DMS114 treated with DMSO at 0.1 percent for 48 hours (cell line): ENCODE results near the gene REXO4.
"Not testable (repeated sequence)": the region's sequence is repeated elsewhere in the genome, so short reads cannot be mapped to it uniquely, and the experiment has no call there.

Source experiments
- DNase-seq: peaks from one replicate; lab custom pipeline; 2025; ENCODE audit not compliant: unreplicated experiment; lab: John Stamatoyannopoulos, UW

REXO4 gene

DNA sequence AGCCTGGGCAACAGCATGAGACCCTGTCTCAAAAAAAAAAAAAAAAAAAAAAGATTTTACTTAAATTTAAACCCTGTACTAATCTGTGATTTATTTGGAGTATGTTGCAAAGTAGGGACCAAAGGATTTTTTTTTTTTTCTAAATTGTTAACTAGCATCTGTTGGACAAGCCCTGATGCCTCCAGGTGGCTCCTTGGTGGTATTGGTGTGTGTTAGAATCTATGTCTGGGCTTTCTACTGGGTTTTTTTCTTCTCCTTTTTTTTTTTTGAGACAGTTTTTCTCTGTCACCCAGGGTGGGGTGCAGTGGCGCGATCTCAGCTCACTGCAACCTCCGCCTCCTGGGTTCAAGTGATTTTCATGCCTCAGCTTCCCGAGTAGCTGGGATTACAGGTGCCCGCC, 34.1 kb upstream of the REXO4 start:
- DNase-seq = not testable (repeated sequence)

DNA sequence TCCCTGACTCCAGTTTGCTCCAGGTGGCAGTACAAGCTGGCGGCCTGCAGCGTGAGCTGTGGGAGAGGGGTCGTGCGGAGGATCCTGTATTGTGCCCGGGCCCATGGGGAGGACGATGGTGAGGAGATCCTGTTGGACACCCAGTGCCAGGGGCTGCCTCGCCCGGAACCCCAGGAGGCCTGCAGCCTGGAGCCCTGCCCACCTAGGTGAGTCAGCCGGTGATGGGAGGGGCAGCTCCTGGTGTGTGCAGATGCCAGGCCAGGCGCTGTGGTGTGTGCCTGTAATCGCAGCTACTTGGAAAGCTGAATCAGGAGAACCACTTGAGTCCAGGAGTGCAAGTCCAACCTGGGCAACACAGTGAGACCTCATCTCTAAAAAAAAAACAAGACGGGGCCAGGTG, 31.9 kb upstream of the REXO4 start:
- no peak for DNase-seq

DNA sequence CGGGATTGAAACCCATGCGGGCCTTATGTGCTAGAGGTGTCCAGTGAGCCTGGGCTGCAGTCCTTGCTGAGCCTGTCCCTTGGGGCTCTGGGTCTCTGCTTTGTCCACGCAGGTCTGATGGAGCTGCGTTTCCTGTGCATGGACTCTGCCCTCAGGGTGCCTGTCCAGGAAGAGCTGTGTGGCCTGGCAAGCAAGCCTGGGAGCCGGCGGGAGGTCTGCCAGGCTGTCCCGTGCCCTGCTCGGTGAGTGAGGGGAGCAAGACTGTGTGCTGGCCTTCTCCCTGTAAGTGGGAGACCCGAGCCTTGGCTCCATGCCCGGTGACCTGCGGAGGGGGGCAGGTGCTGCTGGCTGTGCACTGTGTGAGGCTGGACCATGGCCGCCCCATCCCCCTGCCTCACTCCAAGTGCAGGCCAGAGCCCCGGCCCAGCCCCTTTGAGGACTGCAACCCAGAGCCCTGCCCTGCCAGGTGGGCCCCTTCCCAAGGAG, 30.7 kb upstream of the REXO4 start:
- no peak for DNase-seq

DNA sequence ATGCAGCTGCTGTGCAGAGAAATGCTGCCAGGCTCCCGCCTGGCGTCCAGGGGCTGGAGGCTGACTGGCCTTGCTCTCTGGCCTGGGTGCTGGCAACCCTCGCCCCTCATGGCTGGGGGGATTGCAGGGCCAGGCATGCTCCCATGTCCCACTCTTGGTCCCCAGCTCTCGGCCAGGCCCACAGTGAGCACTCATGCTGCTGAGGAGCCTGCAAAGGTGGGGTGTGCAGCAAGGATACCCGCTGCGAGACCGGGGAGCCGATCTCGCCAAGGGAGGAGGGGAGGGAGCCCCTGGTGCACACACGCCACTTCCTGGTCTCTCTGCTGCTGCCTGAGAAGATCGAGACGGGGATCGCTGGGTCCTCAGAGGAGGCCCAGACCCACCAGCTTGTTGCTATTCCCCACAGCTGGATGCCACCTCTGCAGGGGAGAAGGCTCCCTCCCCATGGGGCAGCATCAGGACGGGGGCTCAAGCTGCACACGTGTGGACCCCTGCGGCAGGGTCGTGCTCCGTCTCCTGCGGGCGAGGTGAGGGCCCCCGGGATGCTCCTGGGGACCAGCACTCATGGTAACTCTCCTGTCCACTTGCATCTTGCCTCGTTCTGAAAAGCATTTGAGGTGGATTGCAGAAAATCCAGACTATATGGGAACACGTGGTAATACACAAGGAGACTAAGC, 27.6 kb upstream of the REXO4 start:
- no peak for DNase-seq

DNA sequence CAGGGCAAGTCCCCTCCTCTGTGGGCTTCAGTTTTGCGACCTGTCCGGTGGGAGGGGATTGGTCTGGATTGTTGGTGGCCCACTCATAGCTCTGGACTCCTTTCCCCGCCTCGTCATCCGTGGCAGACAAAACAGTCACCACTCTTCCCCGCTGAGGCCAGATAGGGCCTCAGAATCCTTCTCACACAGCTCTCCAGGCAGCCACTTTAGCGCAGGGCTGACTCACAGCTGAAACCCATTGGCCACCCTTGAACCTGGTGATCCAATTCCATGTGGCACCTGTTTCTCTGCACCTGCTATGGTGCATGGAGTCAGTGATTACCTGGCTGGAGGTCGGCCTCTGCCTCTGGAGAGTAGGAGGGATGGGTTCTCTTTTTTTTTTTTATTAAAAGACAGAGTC, 26.2 kb upstream of the REXO4 start:
- no peak for DNase-seq

DNA sequence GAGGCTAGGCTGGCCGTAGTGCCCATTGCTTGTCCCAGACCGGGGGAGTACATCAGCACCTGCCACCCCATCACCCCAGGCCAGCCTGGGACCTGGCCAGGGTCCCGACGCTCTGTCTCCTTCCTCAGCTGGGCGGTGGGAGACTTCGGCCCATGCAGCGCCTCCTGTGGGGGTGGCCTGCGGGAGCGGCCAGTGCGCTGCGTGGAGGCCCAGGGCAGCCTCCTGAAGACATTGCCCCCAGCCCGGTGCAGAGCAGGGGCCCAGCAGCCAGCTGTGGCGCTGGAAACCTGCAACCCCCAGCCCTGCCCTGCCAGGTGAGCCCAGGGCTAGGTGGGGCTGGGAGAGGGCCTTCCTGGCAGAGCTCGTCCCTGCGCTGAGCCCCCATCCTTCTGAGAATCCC, 25.4 kb upstream of the REXO4 start:
- no peak for DNase-seq

DNA sequence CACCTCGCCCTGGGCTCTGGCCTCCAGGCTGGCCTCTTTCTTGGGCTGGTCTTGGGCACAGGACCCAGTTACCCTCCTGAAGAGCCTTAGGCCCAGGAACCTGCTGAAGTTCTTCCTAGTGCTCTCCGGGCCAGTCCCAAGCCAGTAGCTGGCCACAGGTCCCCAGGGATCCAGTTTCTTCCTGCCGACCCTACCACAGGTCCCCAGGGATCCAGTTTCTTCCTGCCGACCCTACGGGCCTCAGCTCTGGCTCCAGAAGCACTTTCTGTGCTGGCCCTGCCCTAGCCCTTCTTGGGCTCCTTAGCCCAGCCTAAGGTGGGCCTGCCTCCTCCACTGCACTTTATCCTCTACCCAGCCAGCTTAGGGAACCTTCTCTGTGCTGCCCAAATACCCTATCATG, 23.8 kb upstream of the REXO4 start:
- DNase-seq = no peak

DNA sequence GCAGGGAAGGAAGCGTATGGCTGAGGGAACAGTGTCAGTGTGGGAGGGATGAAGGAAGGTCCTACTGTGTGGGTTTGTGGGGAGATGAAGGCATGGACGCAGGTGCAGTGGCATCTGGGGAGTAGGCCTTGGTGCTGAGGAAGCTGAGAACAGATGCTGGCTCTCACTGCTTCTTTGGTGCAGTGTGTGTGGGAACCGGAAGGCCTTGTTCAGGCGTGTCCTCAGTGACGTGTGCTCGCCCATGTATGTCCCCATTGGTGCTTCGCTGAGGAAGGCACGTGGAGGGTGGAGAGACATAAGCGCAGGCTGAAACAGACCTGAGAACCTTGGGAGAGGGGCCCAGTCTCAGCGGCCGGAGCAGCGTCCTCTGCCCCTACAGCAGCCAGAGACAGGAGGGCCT, 23.1 kb upstream of the REXO4 start:
- DNase-seq = no peak

DNA sequence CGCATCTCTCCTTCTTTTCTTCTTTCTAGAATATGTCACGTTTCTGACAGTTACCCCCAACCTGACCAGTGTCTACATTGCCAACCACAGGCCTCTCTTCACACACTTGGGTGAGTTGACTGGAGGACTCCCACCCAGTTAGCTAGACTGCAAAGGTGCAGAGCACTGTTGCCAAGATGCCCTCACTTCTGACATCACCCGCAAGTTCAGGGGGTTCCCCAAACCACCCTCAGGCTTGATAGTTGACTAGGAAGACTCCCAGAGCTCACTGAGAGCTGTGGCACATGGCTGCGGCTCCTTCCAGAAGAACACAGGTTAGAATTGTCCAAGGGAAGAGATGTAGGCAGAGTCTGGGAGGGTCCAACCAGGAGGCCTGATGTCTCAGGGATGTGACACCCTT, 21.5 kb upstream of the REXO4 start:
- no peak for DNase-seq

DNA sequence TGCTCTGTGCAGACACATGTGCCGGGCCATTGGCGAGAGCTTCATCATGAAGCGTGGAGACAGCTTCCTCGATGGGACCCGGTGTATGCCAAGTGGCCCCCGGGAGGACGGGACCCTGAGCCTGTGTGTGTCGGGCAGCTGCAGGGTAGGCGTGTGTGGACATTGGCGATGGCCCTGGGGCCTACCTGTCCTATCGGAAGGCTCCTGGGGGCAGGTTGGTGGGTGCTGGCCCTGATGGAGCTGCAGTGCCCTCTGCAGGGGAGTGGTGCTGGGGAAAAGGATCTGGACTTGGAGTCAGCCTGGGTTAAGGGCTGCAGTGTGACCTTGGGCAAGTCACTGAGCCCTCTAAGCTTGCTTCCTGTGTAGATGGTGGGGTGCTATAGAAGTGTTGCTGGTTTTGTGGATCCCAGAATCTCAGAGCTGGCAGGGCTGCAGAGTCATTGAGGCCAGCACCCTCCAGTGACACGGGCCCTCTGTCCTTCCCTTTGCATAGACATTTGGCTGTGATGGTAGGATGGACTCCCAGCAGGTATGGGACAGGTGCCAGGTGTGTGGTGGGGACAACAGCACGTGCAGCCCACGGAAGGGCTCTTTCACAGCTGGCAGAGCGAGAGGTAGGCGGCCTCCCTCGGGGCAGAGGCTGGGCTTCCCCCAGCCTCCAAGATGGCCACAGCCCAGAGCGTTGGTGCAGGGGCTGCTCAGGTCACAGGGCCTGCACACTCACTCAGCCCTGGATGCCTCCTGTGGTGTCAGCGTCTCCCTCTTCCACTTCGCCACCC, 20.1 kb upstream of the REXO4 start:
- DNase-seq = no peak

DNA sequence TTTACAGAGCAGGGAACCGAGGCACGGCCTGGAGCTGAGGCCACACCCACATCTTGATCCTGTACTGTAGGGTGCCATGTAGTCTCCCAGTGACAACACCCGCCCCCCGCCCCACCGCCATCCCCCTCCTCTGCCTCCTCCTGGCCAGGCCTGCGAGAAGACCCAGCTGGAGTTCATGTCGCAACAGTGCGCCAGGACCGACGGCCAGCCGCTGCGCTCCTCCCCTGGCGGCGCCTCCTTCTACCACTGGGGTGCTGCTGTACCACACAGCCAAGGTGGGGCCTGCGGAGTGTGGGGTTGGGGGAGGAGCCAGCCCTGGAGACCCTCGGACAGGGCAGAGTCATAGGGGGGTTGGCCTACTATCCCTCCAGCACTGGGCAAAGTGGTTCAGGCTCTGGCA, 18.9 kb upstream of the REXO4 start:
- no peak for DNase-seq

DNA sequence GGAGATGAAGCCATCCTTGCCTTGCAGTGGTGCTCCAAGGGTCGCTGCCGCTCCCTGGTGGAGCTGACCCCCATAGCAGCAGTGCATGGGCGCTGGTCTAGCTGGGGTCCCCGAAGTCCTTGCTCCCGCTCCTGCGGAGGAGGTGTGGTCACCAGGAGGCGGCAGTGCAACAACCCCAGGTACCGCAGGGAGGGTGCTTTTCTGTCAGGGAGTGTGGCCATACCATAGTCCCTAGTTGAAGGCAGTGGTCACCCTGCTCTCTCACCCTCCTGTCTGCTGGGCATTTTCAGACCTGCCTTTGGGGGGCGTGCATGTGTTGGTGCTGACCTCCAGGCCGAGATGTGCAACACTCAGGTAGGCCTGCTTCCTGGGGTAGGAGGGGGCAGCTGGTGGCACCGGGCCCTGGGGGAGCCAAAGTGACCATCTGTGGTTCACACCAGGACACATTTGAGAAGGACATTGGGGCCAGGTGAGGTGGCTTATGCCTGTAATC, 15.6 kb upstream of the REXO4 start:
- no peak for DNase-seq

DNA sequence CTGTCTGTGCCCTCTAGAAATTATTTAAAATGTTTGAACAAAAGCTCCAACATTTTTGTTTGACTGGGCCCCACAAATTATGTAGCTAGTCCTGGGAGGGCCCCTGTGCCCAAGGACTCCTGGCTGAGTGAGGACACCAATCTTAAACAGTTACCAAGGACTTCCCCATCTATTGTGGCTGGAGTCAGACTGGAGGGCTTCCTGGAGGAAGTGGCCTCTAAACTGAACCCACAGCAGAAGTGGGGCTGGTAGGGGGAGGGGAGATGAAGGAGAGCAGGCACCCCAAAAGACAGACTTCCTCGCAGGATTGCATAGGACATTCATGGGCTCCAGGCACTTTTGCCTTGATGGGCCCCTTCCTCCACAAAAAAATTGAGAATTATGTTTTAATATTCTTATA, 12.4 kb upstream of the REXO4 start:
- no peak for DNase-seq

DNA sequence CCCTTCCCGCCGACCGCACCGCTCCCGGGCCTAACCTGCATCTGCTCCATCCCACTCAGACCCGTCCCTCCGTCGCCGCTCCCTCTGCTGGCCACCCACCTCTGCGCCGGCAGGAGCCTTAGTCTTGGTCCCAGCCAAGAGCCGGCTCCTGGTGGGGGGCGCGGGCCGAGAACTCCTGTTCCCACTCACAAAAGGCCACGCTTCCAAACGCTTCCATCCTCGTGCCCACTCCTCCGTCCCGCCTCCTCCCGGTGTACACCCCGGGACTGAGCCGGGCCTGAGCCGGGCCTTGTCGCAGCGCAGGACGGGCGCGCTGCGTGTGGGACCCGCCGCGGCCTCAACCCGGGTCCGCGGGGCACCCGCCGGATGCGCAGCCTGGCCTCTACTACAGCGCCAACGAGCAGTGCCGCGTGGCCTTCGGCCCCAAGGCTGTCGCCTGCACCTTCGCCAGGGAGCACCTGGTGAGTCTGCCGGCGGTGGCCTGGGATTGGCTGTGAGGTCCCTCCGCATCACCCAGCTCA, 11.9 kb upstream of the REXO4 start:
- DNase-seq = peak; percentile 38

DNA sequence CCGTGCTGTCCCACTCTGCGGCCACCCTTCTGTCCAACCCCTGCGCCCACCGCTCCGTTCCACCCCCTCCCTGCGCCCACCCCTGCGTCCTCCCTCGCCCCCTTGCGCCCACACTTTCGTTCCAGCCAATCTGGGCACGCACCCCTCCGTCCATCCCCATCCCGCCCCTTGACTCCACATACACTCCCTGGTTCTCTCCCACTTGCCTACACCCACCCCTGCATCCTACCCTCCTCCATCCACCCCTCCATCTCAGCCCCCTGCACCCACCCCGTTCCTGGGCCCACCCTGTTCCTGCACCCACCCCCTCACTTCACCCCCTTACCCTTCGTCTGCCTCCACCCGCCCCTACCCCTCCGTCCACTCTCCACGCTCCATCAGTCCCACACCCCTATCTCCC, 11.4 kb upstream of the REXO4 start:
- no peak for DNase-seq

DNA sequence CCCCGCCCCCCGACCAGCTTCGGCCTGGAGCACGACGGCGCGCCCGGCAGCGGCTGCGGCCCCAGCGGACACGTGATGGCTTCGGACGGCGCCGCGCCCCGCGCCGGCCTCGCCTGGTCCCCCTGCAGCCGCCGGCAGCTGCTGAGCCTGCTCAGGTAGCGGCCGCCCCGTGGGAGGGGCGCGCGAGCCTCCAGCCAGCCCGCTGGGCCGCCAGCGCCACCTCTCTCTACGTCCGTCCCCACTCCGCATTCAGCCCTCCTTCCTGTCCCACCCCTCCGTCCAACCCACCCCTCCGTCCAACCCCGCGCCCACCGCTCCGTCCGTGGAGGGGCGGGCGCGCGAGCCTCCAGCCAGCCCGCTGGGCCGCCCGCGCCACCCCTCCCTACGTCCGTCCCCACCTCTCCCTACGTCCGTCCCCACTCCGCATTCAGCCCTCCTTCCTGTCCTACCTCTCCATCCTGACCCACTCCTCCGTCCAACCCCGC, 10.8 kb upstream of the REXO4 start:
- peak; percentile 49 for DNase-seq

DNA sequence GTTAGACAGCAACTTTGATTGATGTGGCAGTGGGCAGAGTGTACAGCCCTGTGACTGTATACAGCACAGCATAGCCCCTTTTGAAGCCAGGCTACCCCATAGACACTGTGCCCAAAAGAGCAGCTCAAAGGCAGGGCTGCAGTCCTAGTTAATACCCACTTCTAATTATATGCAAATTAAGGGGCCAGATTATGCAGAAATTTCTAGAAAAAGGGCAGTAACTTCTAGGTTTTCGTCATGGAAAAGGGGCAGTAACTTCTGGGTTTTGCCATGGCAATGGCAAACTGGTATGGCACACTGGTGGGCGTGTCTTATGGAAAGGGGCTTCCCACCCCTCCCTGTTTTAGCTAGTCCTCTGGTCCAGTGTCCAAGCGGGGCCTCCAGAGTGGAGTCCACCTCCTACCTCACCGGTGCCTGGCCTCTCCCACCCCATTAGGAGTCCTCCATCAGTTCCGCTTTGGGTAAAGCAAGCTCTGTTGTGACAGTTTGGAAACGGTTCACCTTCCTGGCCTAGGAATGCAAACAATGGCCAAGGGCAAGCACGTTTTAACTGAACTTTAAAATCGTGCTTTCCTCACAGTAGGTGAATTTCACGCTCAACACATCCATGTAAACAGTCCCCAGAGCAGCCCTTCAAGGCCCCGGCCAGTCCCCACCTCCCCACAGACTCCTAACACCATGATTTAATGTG, 10.0 kb upstream of the REXO4 start:
- DNase-seq = no peak

DNA sequence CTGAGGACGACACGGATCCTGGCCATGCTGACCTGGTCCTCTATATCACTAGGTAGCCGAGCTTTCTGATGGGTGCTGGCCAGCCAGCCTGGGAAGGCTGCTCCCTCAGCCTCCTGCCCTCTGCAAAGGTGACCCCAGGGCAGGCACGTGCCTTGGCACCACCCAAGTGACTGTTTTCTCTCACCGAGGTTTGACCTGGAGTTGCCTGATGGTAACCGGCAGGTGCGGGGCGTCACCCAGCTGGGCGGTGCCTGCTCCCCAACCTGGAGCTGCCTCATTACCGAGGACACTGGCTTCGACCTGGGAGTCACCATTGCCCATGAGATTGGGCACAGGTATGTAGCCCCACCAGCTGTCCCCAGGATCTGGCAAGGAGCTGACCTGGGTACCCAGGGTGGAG, 8.2 kb upstream of the REXO4 start:
- no peak for DNase-seq

DNA sequence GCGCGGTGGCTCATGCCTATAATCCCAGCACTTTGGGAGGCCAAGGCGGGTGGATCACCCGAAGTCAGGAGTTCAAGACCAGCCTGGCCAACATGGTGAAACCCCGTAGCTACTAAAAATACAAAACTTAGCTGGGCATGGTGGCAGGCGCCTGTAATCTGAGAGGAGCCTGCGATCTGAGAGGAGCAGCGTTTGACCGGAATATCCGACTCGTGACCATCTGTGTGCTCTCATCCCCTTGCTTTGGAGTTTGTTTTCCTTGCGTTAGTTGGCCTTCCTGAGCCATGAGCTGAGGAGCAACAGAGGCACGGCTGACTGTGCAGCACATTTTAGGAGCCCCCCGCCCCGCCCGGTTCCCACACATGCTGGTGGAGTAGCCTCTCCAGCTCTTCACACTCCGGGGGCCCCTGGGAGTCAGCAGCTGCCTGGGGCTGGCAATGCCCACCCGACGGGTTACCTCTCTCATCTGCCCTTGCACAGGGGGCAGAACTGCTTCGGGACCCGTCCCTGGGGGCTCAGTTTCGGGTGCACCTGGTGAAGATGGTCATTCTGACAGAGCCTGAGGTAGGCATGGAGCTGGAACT, 7.3 kb upstream of the REXO4 start:
- DNase-seq = no peak

DNA sequence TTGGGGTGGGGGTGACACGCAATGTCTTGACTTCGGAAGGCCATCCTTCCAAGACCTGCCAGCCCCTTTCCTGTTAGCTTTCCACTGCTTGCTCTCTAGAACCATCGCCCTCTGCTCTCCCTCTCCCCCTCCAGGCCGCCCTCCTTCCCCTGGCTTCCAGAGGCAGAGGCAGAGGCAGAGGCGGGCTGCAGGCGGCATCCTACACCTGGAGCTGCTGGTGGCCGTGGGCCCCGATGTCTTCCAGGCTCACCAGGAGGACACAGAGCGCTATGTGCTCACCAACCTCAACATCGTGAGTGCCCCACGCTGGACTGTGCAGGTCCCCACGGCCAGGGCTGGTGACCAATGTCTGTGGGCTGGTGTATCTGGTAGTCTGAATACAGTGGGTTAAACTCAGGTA, 6.4 kb upstream of the REXO4 start:
- DNase-seq = no peak

DNA sequence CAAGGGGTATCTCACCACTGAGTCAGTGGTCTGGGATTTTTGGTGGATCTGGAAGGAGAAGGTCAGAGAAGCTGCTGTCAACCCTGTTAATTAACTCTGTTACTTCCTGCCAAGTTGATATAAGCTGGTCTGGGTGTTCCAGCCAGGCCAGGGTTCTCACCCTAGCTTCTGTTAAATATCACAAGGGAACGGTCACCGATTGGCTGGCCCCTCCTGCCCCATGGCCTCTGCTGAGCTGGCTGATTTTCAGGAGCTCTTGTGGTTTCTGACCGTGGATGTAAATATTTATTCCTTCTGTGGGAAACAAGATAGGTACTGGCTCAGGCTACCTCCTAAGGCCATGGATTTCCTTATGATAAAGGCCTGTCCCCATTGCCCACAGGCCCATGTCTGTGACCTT, 5.4 kb upstream of the REXO4 start:
- DNase-seq = no peak
